ENCODE measurements around the gene NCKAP5. TPM values are rescaled to one million over a fixed set of nuclear protein-coding genes. Genes with fewer than 3 reads are reported as not detected.

NCKAP5 gene
- total and polyA plus RNA-seq, 11 donors = 0.51 to 10.5 (median 5.2) TPM

DNA sequence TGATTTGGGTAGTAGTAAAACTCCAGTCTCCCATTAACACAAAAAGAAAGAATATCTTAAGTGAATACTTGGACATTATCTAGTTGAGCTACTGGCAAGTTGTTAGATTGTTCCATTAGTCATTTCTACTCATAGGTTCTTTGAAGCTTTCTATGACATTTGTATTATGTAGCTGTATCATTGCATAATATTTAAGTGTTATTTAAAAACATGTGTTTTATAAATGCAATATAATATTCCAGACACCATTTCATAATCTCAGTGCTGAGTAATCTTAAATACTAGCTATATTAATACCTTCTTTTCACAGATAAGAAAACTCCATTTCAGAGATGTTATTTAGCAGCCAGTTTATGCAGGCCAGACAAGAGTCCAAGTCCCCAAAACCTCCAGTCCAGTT lies 271.9 kb downstream of the NCKAP5 start:
- no peaks in the 10 kb centered on the region for H3K36me3 ChIP-seq
- H3K9me3 ChIP-seq = no peaks in the 10 kb centered on the region
- H3K27ac ChIP-seq = no peak overlapping the region
- H3K4me3 ChIP-seq = no peak overlapping the region
- ATAC-seq (no peak), DNase-seq (no peak)
- no peaks in the 10 kb centered on the region for H3K27me3 ChIP-seq
- intact Hi-C loops (cut with DNase I) = no loop called here
- TF ChIP-seq POLR2A (IDR thresholded peaks at IDR 0.05) = no peak
- TF ChIP-seq, protein P1, sequence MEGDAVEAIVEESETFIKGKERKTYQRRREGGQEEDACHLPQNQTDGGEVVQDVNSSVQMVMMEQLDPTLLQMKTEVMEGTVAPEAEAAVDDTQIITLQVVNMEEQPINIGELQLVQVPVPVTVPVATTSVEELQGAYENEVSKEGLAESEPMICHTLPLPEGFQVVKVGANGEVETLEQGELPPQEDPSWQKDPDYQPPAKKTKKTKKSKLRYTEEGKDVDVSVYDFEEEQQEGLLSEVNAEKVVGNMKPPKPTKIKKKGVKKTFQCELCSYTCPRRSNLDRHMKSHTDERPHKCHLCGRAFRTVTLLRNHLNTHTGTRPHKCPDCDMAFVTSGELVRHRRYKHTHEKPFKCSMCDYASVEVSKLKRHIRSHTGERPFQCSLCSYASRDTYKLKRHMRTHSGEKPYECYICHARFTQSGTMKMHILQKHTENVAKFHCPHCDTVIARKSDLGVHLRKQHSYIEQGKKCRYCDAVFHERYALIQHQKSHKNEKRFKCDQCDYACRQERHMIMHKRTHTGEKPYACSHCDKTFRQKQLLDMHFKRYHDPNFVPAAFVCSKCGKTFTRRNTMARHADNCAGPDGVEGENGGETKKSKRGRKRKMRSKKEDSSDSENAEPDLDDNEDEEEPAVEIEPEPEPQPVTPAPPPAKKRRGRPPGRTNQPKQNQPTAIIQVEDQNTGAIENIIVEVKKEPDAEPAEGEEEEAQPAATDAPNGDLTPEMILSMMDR (IDR thresholded peaks at IDR 0.05) = no peak
- peaks cover 0 to 6% (median 0%) of the 10 kb centered on the region in 12 donors for H3K4me1 ChIP-seq

- DNase-seq (no peak), ATAC-seq (peak in 1 of 4 donors; percentile 49)
- no peaks in the 10 kb centered on the region for H3K36me3 ChIP-seq
- H3K4me3 ChIP-seq = no peak overlapping the region
- intact Hi-C loops (cut with DNase I) = no loop called here
- H3K27me3 ChIP-seq = no peaks in the 10 kb centered on the region
- no peak for TF ChIP-seq POLR2A (IDR thresholded peaks at IDR 0.05)
- TF ChIP-seq, protein P1 (IDR thresholded peaks at IDR 0.05) = no peak
- peaks cover 0 to 6% (median 0%) of the 10 kb centered on the region in 12 donors for H3K4me1 ChIP-seq
- no peaks in the 10 kb centered on the region for H3K9me3 ChIP-seq
- no peak overlapping the region for H3K27ac ChIP-seq
- 46 to 63% (median 54%) methylated on average over 5 to 7 of the region's 7 CpGs for WGBS, 4 donors
These were observed 274.5 kb downstream of the NCKAP5 start for GRCh38 chr2:133293544-133294353.

- TF ChIP-seq, protein P1 (IDR thresholded peaks at IDR 0.05) = no peak
- no peak for TF ChIP-seq POLR2A (IDR thresholded peaks at IDR 0.05)
These were observed 276.0 kb downstream of the NCKAP5 start for GRCh38 chr2:133292259-133292658.

DNA sequence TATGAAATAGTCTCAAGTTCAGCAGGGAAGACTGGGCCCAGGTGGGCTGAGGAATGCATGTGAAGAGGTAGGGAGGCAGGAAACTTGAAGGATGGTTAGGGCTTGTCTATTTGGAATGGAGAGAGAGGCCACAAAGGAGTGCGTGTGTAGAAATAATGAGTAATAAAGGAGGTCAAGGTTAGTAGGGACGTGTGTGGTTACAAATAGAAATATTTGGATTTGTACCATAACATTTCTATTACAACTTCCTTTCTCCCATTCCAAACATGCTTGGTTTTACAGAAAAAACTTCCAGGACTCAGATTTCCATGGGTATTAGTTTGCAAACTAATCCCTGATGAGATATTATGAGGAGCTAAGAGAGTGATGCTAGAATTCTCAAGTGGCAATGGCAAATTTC lies 280.6 kb downstream of the NCKAP5 start:
- no peak for DNase-seq
- WGBS, 4 donors = 48 to 73% (median 62%) methylated on average over 2 of the region's 2 CpGs
- no peaks in the 10 kb centered on the region for H3K27me3 ChIP-seq
- TF ChIP-seq, protein P1 (IDR thresholded peaks at IDR 0.05) = no peak
- no peak for TF ChIP-seq POLR2A (IDR thresholded peaks at IDR 0.05)
- H3K36me3 ChIP-seq = no peaks in the 10 kb centered on the region
- intact Hi-C loops (cut with DNase I) = no loop called here
- H3K4me3 ChIP-seq = no peak overlapping the region
- H3K9me3 ChIP-seq = no peaks in the 10 kb centered on the region
- peaks cover 0 to 3% (median 0%) of the 10 kb centered on the region in 12 donors for H3K4me1 ChIP-seq
- no peak for ATAC-seq
- H3K27ac ChIP-seq = no peak overlapping the region

More at GRCh38 chr2:133292259-133292658, 276.0 kb downstream of the NCKAP5 start:
- no peak for DNase-seq
- Histone ChIP-seq H3K9me3 (no peaks in the 10 kb centered on the region), H3K4me3 (no peak overlapping the region), H3K4me1 (peaks cover 0 to 6% (median 0%) of the 10 kb centered on the region in 12 donors), H3K36me3 (no peaks in the 10 kb centered on the region), H3K27me3 (no peaks in the 10 kb centered on the region), H3K27ac (no peak overlapping the region)
- 66 to 76% (median 68%) methylated on average over 2 of the region's 2 CpGs for WGBS, 4 donors
- intact Hi-C loops (cut with DNase I) = no loop called here
- no peak for ATAC-seq
